Heart left ventricle (tissue), 13 donors: ENCODE data around the gene GIMAP4.
"Not testable (repeated sequence)": the region's sequence is repeated elsewhere in the genome, so short reads cannot be mapped to it uniquely, and the experiment has no call there.

ENCODE experiments used
- CTCF ChIP-seq, 12 donors: fragments of 200-600 bp; sonication (generic) in 4 of 12; IDR thresholded peaks; one replicate each; pipeline versions ENCODE4 v1.5.0 to v1.8.0; 2018 to 2022; ENCODE audit warnings: antibody characterized with exemption in 12 of 12, mild to moderate bottlenecking in 5 of 12
- POLR2A ChIP-seq, 2 donors: fragments of 450-650 bp; IDR thresholded peaks; one replicate each; pipeline ENCODE4 v1.6.1; 2017; ENCODE audit warnings: antibody characterized with exemption in 2 of 2, mild to moderate bottlenecking in 2 of 2, moderate library complexity in 2 of 2
- donor health status: ischemic (EF 13 %, LVEDD 7.1; RV severe dilation, severe dysfunction).
- donor health status: DM: no; HTN: yes; CAD: no.
- donor health status: DM: no; HTN: no; CAD: no.
- donor health status: ischemic (EF 25% LVEDD 6.9; RV normal size, moderate dysfunction).
- donor health status: ischemic (EF 25% LVEDD 5.7; RV mildly dilated, moderate dysfunction).
- donor health status: ischemic (EF 35%, LVEDD 5.7; RV mildly dilated, moderate dysfunction).
- donor health status: nonischemic (EF 11% LVEDD 7.7; RV severe dilation, severe dysfunction).
- donor health status: DM: yes; HTN: yes; CAD: no.
- donor health status: PGD.
- donor health status: ischemic (EF 29% LVEDD 5.4; RV normal size, mild dysfunction).
- donor health status: nonischemic (EF 23%, LVEDD 6.1; RV moderate dilation, normal function).

GRCh38 chr7:150615221-150615755 is 48.1 kb downstream of the GIMAP4 start:
- TF ChIP-seq CTCF, POLR2A (IDR thresholded peaks at IDR 0.05): not testable (repeated sequence)
